HCT116 (cell line): ENCODE data around the gene SMIM14. TPM values are rescaled to one million over a fixed set of nuclear protein-coding genes. Genes with fewer than 3 reads are reported as not detected.

Source experiments
- ATAC-seq: fragments of 200-7000 bp; cut with Tn5 transposase; 2 replicates; pipeline ENCODE4 v1.9.1; 2020; ENCODE audit warnings: mild to moderate bottlenecking, moderate library complexity
- BruUV-seq: library from RNA; stranded (reverse); fragments of 400-500 nt; replicated peaks from 2 replicates; lab custom pipeline; 2021; lab: Mats Ljungman, UMichigan
- CTCF ChIA-PET: fragments of 300-600 bp; sonication (Branson Sonifier 250); formaldehyde crosslinking; loops from one replicate; lab custom pipeline; 2021; ENCODE audit warnings: antibody characterized with exemption; lab: Charles Lee
- POLR2A ChIA-PET: fragments of 300-600, 350-600 bp; sonication (Branson Sonifier 250); formaldehyde crosslinking; loops from one replicate; lab custom pipeline; 2021; ENCODE audit warnings: antibody characterized with exemption; lab: Charles Lee
- RAD21 ChIA-PET, 2 experiments: fragments of 300-600 bp; sonication (Branson Sonifier 250); formaldehyde crosslinking; loops; one replicate each; lab custom pipeline; 2023; ENCODE audit warnings: low total read pairs in 2 of 2; ENCODE audit not compliant: uncharacterized antibody in 2 of 2, unreplicated experiment in 2 of 2, low non-redundant PET in 1 of 2; lab: Charles Lee
- DNase-seq: peaks from one replicate; pipeline ENCODE4 v3.0.0-alpha.2; 2010; ENCODE audit warnings: low read depth, low spot score
- H2AFZ ChIP-seq: fragments of 200-600 bp; shearing (Covaris generic), sonication (generic); 2 replicates; pipeline ENCODE4 v1.6.1; 2017; ENCODE audit warnings: low read depth, mixed run types, mixed read lengths, antibody characterized with exemption, low read length; ENCODE audit not compliant: poor library complexity, severe bottlenecking
- H3K27ac ChIP-seq: 2 replicates; pipeline ENCODE4 v1.5.1; 2012; ENCODE audit warnings: low read depth, low read length
- H3K27me3 ChIP-seq: fragments of 200-600 bp; sonication (generic); 2 replicates; pipeline ENCODE4 v1.6.1; 2016; ENCODE audit warnings: mixed run types, low read length, mixed read lengths; ENCODE audit not compliant: insufficient read depth
- H3K36me3 ChIP-seq, 2 experiments: fragments of 200-500 bp in 1 of 2; fragments of 200-600 bp in 1 of 2; sonication (Bioruptor generic) in 1 of 2; sonication (generic) in 1 of 2; 2 replicates each; pipeline versions ENCODE4 v1.5.1 to v1.6.1; 2014 to 2016; ENCODE audit warnings: low read length in 2 of 2, inconsistent platforms in 1 of 2, mixed read lengths in 1 of 2, mixed run types in 1 of 2; ENCODE audit not compliant: insufficient read depth in 2 of 2, control insufficient read depth in 1 of 2
- H3K4me1 ChIP-seq, 2 experiments: fragments of 200-600 bp in 1 of 2; sonication (generic) in 1 of 2; 2 replicates each; pipeline versions ENCODE4 v1.5.1 to v1.6.1; 2012 to 2017; ENCODE audit warnings: low read length in 2 of 2, inconsistent platforms in 1 of 2, mild to moderate bottlenecking in 1 of 2, mixed read lengths in 1 of 2, mixed run types in 1 of 2, moderate library complexity in 1 of 2; ENCODE audit not compliant: insufficient read depth in 2 of 2, control insufficient read depth in 1 of 2
- H3K4me2 ChIP-seq: fragments of 200-600 bp; sonication (generic); 2 replicates; pipeline ENCODE4 v1.6.1; 2017; ENCODE audit warnings: mixed run types, low read length, mixed read lengths
- H3K4me3 ChIP-seq, 2 experiments: fragments of 200-600 bp in 1 of 2; sonication (generic) in 1 of 2; replicated peaks in 1 of 2; 2 replicates each; pipeline ENCODE4 v1.5.1; 2011 to 2016; ENCODE audit warnings: low read length in 2 of 2, control low read depth in 1 of 2, low read depth in 1 of 2, mild to moderate bottlenecking in 1 of 2, mixed read lengths in 1 of 2, mixed run types in 1 of 2
- H3K79me2 ChIP-seq: fragments of 200-600 bp; sonication (generic); 2 replicates; pipeline ENCODE4 v1.6.1; 2017; ENCODE audit warnings: mild to moderate bottlenecking, mixed run types, low read length, moderate library complexity, mixed read lengths; ENCODE audit not compliant: insufficient read depth
- H3K9ac ChIP-seq: fragments of 200-600 bp; sonication (generic); 2 replicates; pipeline ENCODE4 v1.6.1; 2016; ENCODE audit warnings: low read length, mixed read lengths
- H3K9me2 ChIP-seq: fragments of 200-600 bp; sonication (generic), shearing (Covaris generic); 2 replicates; pipeline ENCODE4 v1.6.1; 2017; ENCODE audit warnings: mixed run types, mild to moderate bottlenecking, moderate library complexity; ENCODE audit not compliant: insufficient read depth
- H3K9me3 ChIP-seq, 2 experiments: fragments of 200-500 bp in 1 of 2; fragments of 200-600 bp in 1 of 2; sonication (Bioruptor generic) in 1 of 2; sonication (generic) in 1 of 2; 2 replicates each; pipeline ENCODE4 v1.6.1; 2014 to 2017; ENCODE audit warnings: low read length in 2 of 2, mixed read lengths in 2 of 2, inconsistent platforms in 1 of 2, low read depth in 1 of 2, mild to moderate bottlenecking in 1 of 2, mixed run types in 1 of 2, moderate library complexity in 1 of 2; ENCODE audit not compliant: control insufficient read depth in 1 of 2, insufficient read depth in 1 of 2
- H4K20me1 ChIP-seq: fragments of 200-600 bp; sonication (generic), shearing (Covaris generic); 2 replicates; pipeline ENCODE4 v1.6.1; 2017; ENCODE audit warnings: mixed run types, mild to moderate bottlenecking, moderate library complexity; ENCODE audit not compliant: insufficient read depth
- ATF3 ChIP-seq: IDR thresholded peaks from 2 replicates; pipeline ENCODE4 v1.6.1; 2012
- CEBPB ChIP-seq: IDR thresholded peaks from 2 replicates; pipeline ENCODE4 v1.6.1; 2012; ENCODE audit warnings: low read depth
- EGR1 ChIP-seq: IDR thresholded peaks from 2 replicates; pipeline ENCODE4 v1.6.1; 2012; ENCODE audit warnings: low read depth
- ELF1 ChIP-seq: IDR thresholded peaks from 2 replicates; pipeline ENCODE4 v1.6.1; 2012; ENCODE audit warnings: low read depth, borderline replicate concordance
- EZH2phosphoT487 ChIP-seq: fragments of 200-600 bp; IDR thresholded peaks from 2 replicates; pipeline ENCODE4 v1.6.1; 2018; ENCODE audit warnings: antibody characterized with exemption, borderline replicate concordance
- FOSL1 ChIP-seq: IDR thresholded peaks from 2 replicates; pipeline ENCODE4 v1.6.1; 2012; ENCODE audit warnings: low read depth
- JUND ChIP-seq: IDR thresholded peaks from 2 replicates; pipeline ENCODE4 v1.6.1; 2012
- POLR2A ChIP-seq: IDR thresholded peaks from 2 replicates; pipeline ENCODE4 v1.7.0; 2011; ENCODE audit warnings: borderline replicate concordance; ENCODE audit not compliant: insufficient read depth, insufficient read length; ENCODE audit errors: extremely low read depth
- POLR2AphosphoS5 ChIP-seq: IDR thresholded peaks from 2 replicates; pipeline ENCODE4 v1.6.1; 2011; ENCODE audit warnings: mild to moderate bottlenecking, low read depth, low read length, moderate library complexity
- RAD21 ChIP-seq: IDR thresholded peaks from 2 replicates; pipeline ENCODE4 v1.6.1; 2012; ENCODE audit warnings: low read depth, mild to moderate bottlenecking
- SIN3A ChIP-seq: IDR thresholded peaks from 2 replicates; pipeline ENCODE4 v1.6.1; 2012; ENCODE audit warnings: low read depth
- SP1 ChIP-seq: IDR thresholded peaks from 2 replicates; pipeline ENCODE4 v1.6.1; 2012; ENCODE audit warnings: low read depth
- SRF ChIP-seq: IDR thresholded peaks from 2 replicates; pipeline ENCODE4 v1.6.1; 2012; ENCODE audit warnings: low read depth
- TCF7L2 ChIP-seq: IDR thresholded peaks from 2 replicates; pipeline ENCODE4 v1.7.0; 2011; ENCODE audit warnings: borderline replicate concordance, inconsistent platforms; ENCODE audit not compliant: insufficient read depth, insufficient read length; ENCODE audit errors: extremely low read depth
- YY1 ChIP-seq: IDR thresholded peaks from 2 replicates; pipeline ENCODE4 v1.6.1; 2011; ENCODE audit warnings: low read length, low read depth, moderate library complexity, mild to moderate bottlenecking; ENCODE audit not compliant: insufficient replicate concordance; ENCODE audit errors: extremely low read depth
- ZFX ChIP-seq: fragments of 450-650 bp; IDR thresholded peaks from 2 replicates; pipeline ENCODE4 v1.6.1; 2017
- ZNF274 ChIP-seq: fragments of 200-500 bp; sonication (Bioruptor generic); IDR thresholded peaks from 2 replicates; pipeline ENCODE4 v1.6.1; 2014; ENCODE audit warnings: mild to moderate bottlenecking, low read depth, low read length, inconsistent platforms
- intact Hi-C: fragments of 100-400 bp; cut with micrococcal nuclease; formaldehyde crosslinking; loops from 2 replicates; pipeline ENCODE4 v1.10.0; 2022
- total RNA-seq: library from RNA; stranded (reverse); gene quantifications from one replicate; pipeline ENCODE4 v1.2.1, GENCODE V29; 2021; ENCODE audit not compliant: unreplicated experiment
- TF ChIP-seq, protein P1 (sequence below): IDR thresholded peaks from 2 replicates; pipeline ENCODE4 v1.6.1; 2012
- TF ChIP-seq, protein P2 (sequence below), 3 experiments: fragments of 200-600 bp in 1 of 3; sonication (generic) in 1 of 3; IDR thresholded peaks in 2 of 3; conservative IDR thresholded peaks in 1 of 3; 2 replicates each; pipeline ENCODE4 v1.5.1; 2012 to 2017; ENCODE audit warnings: low read depth in 2 of 3, low read length in 2 of 3, antibody characterized with exemption in 1 of 3, borderline replicate concordance in 1 of 3, control low read depth in 1 of 3, mild to moderate bottlenecking in 1 of 3, mixed read lengths in 1 of 3, mixed run types in 1 of 3, moderate library complexity in 1 of 3; ENCODE audit not compliant: insufficient read depth in 1 of 3
- TF ChIP-seq, protein P3 (sequence below): IDR thresholded peaks from 2 replicates; pipeline ENCODE4 v1.6.1; 2011; ENCODE audit warnings: mild to moderate bottlenecking, low read length, moderate library complexity; ENCODE audit not compliant: insufficient replicate concordance; ENCODE audit errors: extremely low read depth

Gene SMIM14
- total RNA-seq, 1 experiment from 2014 or later = 21.6 TPM

GRCh38 chr4:39505581-39505980, 133.1 kb downstream of the SMIM14 start:
- POLR2A ChIA-PET = no interaction called here
- H3K9ac ChIP-seq = no peak overlapping the region

More at GRCh38 chr4:39505581-39505980, 133.1 kb downstream of the SMIM14 start:
- no peaks in the 10 kb centered on the region for H4K20me1 ChIP-seq
- no peak overlapping the region for H3K4me2 ChIP-seq
- H3K9me2 ChIP-seq = no peaks in the 10 kb centered on the region
- no peaks in the 10 kb centered on the region for H3K79me2 ChIP-seq
- no peak for DNase-seq
- no peaks in the 10 kb centered on the region; a peak in 1 of 4 replicates for H3K4me1 ChIP-seq
- TF ChIP-seq EZH2phosphoT487 (no peak), ATF3 (no peak), POLR2AphosphoS5 (no peak), CEBPB (no peak), SP1 (no peak), TCF7L2 (no peak), EGR1 (no peak), SRF (no peak), ZFX (no peak), YY1 (no peak), FOSL1 (no peak), JUND (no peak), RAD21 (no peak), SIN3A (no peak), ELF1 (no peak), POLR2A (no peak), ZNF274 (no peak)
- TF ChIP-seq, protein P1, sequence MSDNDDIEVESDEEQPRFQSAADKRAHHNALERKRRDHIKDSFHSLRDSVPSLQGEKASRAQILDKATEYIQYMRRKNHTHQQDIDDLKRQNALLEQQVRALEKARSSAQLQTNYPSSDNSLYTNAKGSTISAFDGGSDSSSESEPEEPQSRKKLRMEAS = no peak
- TF ChIP-seq, protein P2, sequence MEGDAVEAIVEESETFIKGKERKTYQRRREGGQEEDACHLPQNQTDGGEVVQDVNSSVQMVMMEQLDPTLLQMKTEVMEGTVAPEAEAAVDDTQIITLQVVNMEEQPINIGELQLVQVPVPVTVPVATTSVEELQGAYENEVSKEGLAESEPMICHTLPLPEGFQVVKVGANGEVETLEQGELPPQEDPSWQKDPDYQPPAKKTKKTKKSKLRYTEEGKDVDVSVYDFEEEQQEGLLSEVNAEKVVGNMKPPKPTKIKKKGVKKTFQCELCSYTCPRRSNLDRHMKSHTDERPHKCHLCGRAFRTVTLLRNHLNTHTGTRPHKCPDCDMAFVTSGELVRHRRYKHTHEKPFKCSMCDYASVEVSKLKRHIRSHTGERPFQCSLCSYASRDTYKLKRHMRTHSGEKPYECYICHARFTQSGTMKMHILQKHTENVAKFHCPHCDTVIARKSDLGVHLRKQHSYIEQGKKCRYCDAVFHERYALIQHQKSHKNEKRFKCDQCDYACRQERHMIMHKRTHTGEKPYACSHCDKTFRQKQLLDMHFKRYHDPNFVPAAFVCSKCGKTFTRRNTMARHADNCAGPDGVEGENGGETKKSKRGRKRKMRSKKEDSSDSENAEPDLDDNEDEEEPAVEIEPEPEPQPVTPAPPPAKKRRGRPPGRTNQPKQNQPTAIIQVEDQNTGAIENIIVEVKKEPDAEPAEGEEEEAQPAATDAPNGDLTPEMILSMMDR (IDR thresholded peaks at IDR 0.05 in 2 of 3, conservative IDR thresholded peaks at IDR 0.05 in 1 of 3; ENCODE audit: borderline replicate concordance in 1 of 3, insufficient read depth in 1 of 3, low read depth in 2 of 3, low read length in 2 of 3) = no peak
- TF ChIP-seq, protein P3, sequence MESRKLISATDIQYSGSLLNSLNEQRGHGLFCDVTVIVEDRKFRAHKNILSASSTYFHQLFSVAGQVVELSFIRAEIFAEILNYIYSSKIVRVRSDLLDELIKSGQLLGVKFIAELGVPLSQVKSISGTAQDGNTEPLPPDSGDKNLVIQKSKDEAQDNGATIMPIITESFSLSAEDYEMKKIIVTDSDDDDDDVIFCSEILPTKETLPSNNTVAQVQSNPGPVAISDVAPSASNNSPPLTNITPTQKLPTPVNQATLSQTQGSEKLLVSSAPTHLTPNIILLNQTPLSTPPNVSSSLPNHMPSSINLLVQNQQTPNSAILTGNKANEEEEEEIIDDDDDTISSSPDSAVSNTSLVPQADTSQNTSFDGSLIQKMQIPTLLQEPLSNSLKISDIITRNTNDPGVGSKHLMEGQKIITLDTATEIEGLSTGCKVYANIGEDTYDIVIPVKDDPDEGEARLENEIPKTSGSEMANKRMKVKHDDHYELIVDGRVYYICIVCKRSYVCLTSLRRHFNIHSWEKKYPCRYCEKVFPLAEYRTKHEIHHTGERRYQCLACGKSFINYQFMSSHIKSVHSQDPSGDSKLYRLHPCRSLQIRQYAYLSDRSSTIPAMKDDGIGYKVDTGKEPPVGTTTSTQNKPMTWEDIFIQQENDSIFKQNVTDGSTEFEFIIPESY = no peak
- TF ChIP-seq, all 23 proteins: peak for 0
- intact Hi-C loops = no loop called here
- Histone ChIP-seq H3K36me3 (peaks cover 64 to 67% of the 10 kb centered on the region in 2 experiments), H3K9me3 (no peaks in the 10 kb centered on the region), H2AFZ (no peak overlapping the region), H3K27ac (no peak overlapping the region), H3K4me3 (no peak overlapping the region), H3K27me3 (no peaks in the 10 kb centered on the region)
- no peak for ATAC-seq
- RAD21 ChIA-PET = no interaction called here
- BruUV-seq = no TSS peak
- CTCF ChIA-PET = no interaction called here
